Liver (tissue), 3 donors: ENCODE data around the gene NKAIN2.
"Not testable (repeated sequence)": the region's sequence is repeated elsewhere in the genome, so short reads cannot be mapped to it uniquely, and the experiment has no call there.

Experiments
- SP1 ChIP-seq: IDR thresholded peaks from 2 replicates; pipeline ENCODE4 v1.6.1; 2018; ENCODE audit warnings: antibody characterized with exemption, mild to moderate bottlenecking
- TAF1 ChIP-seq: conservative IDR thresholded peaks from 2 replicates; pipeline ENCODE4 v1.6.1; 2016; ENCODE audit warnings: antibody characterized with exemption, mild to moderate bottlenecking
- TF ChIP-seq, protein P1 (sequence below): fragments of 150-350 bp; IDR thresholded peaks from 2 replicates; pipeline ENCODE4 v1.5.1; 2017; ENCODE audit warnings: improper control_type of control experiment, low read depth, low read length; ENCODE audit not compliant: missing input control
- TF ChIP-seq, protein P2 (sequence below): IDR thresholded peaks from 2 replicates; pipeline ENCODE4 v1.6.1; 2016; ENCODE audit warnings: antibody characterized with exemption
- TF ChIP-seq, protein P3 (sequence below): IDR thresholded peaks from 2 replicates; pipeline ENCODE4 v1.6.1; 2016; ENCODE audit warnings: antibody characterized with exemption, mild to moderate bottlenecking
- TF ChIP-seq, protein P4 (sequence below): IDR thresholded peaks from 2 replicates; pipeline ENCODE4 v1.6.1; 2016; ENCODE audit warnings: antibody characterized with exemption
- donor health status: healthy.
- donor health status: healthy.

DNA sequence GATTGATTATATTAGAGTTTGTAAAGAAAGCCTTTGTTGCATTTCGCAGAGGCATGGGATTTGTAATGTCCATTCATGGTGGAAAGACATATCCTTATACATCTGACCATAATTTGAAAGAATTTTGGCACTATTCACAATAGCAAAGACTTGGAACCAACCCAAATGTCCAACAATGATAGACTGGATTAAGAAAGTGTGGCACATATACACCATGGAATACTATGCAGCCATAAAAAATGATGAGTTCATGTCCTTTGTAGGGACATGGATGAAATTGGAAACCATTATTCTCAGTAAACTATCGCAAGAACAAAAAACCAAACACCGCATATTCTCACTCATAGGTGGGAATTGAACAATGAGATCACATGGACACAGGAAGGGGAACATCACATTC, 119.7 kb downstream of the NKAIN2 start:
- TF ChIP-seq, protein P1, sequence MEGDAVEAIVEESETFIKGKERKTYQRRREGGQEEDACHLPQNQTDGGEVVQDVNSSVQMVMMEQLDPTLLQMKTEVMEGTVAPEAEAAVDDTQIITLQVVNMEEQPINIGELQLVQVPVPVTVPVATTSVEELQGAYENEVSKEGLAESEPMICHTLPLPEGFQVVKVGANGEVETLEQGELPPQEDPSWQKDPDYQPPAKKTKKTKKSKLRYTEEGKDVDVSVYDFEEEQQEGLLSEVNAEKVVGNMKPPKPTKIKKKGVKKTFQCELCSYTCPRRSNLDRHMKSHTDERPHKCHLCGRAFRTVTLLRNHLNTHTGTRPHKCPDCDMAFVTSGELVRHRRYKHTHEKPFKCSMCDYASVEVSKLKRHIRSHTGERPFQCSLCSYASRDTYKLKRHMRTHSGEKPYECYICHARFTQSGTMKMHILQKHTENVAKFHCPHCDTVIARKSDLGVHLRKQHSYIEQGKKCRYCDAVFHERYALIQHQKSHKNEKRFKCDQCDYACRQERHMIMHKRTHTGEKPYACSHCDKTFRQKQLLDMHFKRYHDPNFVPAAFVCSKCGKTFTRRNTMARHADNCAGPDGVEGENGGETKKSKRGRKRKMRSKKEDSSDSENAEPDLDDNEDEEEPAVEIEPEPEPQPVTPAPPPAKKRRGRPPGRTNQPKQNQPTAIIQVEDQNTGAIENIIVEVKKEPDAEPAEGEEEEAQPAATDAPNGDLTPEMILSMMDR = not testable (repeated sequence)
- TF ChIP-seq, protein P2, sequence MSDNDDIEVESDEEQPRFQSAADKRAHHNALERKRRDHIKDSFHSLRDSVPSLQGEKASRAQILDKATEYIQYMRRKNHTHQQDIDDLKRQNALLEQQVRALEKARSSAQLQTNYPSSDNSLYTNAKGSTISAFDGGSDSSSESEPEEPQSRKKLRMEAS = not testable (repeated sequence)
- TF ChIP-seq, protein P3, sequence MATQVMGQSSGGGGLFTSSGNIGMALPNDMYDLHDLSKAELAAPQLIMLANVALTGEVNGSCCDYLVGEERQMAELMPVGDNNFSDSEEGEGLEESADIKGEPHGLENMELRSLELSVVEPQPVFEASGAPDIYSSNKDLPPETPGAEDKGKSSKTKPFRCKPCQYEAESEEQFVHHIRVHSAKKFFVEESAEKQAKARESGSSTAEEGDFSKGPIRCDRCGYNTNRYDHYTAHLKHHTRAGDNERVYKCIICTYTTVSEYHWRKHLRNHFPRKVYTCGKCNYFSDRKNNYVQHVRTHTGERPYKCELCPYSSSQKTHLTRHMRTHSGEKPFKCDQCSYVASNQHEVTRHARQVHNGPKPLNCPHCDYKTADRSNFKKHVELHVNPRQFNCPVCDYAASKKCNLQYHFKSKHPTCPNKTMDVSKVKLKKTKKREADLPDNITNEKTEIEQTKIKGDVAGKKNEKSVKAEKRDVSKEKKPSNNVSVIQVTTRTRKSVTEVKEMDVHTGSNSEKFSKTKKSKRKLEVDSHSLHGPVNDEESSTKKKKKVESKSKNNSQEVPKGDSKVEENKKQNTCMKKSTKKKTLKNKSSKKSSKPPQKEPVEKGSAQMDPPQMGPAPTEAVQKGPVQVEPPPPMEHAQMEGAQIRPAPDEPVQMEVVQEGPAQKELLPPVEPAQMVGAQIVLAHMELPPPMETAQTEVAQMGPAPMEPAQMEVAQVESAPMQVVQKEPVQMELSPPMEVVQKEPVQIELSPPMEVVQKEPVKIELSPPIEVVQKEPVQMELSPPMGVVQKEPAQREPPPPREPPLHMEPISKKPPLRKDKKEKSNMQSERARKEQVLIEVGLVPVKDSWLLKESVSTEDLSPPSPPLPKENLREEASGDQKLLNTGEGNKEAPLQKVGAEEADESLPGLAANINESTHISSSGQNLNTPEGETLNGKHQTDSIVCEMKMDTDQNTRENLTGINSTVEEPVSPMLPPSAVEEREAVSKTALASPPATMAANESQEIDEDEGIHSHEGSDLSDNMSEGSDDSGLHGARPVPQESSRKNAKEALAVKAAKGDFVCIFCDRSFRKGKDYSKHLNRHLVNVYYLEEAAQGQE = not testable (repeated sequence)
- TF ChIP-seq, protein P4, sequence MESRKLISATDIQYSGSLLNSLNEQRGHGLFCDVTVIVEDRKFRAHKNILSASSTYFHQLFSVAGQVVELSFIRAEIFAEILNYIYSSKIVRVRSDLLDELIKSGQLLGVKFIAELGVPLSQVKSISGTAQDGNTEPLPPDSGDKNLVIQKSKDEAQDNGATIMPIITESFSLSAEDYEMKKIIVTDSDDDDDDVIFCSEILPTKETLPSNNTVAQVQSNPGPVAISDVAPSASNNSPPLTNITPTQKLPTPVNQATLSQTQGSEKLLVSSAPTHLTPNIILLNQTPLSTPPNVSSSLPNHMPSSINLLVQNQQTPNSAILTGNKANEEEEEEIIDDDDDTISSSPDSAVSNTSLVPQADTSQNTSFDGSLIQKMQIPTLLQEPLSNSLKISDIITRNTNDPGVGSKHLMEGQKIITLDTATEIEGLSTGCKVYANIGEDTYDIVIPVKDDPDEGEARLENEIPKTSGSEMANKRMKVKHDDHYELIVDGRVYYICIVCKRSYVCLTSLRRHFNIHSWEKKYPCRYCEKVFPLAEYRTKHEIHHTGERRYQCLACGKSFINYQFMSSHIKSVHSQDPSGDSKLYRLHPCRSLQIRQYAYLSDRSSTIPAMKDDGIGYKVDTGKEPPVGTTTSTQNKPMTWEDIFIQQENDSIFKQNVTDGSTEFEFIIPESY = not testable (repeated sequence)
- not testable (repeated sequence) for TF ChIP-seq SP1, TAF1
